Measurements from ENCODE around the gene C20orf96.

C20orf96 gene

GRCh38 chr20:310645-311044, 20.1 kb upstream of the C20orf96 start:
- TF ChIP-seq, protein P1, sequence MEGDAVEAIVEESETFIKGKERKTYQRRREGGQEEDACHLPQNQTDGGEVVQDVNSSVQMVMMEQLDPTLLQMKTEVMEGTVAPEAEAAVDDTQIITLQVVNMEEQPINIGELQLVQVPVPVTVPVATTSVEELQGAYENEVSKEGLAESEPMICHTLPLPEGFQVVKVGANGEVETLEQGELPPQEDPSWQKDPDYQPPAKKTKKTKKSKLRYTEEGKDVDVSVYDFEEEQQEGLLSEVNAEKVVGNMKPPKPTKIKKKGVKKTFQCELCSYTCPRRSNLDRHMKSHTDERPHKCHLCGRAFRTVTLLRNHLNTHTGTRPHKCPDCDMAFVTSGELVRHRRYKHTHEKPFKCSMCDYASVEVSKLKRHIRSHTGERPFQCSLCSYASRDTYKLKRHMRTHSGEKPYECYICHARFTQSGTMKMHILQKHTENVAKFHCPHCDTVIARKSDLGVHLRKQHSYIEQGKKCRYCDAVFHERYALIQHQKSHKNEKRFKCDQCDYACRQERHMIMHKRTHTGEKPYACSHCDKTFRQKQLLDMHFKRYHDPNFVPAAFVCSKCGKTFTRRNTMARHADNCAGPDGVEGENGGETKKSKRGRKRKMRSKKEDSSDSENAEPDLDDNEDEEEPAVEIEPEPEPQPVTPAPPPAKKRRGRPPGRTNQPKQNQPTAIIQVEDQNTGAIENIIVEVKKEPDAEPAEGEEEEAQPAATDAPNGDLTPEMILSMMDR (IDR thresholded peaks at IDR 0.05; ENCODE audit: insufficient read depth, missing control alignments): no peak
- FAIRE-seq (no peak), DNase-seq (ENCODE audit: insufficient read length, low spot score) (no peak)

DNA sequence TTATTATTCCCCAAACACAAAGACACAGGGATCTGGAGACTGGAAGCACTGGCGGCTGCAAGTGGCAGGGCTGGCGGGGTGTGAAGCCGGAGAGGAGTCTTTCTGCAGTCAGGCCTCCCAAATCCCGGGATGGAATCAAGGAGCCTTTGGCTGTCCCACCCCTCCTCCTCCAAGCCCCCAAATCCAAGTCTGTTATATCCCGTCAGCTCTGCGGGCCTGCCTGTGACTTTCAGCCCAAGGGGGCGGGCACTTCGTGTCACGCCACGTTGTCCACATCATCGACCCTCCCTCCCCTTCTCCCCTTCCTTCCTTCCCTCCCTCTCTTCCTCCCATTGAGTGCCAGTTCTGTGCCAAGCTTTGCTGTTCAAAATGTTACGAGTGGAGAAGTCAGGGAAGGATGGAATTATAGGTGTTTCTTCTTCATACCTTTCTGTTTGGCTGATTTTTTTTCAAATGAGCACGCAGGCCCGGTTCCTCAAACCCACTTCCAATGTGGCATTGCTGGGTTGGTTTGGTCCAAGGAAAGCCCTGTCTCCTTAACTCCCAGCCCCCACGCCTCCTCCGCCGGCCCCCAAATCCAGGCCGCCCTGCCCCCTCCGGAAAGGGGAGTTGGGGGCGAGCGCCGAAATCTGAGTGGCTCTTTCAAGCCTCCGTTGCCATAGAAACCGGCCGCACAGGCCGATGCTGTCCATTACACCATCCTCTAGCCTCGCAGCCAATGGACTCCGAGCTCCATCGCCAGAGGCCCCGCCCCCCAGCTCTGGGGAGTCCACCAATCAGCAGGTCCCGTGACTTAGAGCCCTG, 19.5 kb upstream of the C20orf96 start:
- FAIRE-seq: no peak
- TF ChIP-seq, protein P1 (IDR thresholded peaks at IDR 0.05; ENCODE audit: insufficient read depth, missing control alignments): no peak
- DNase-seq (ENCODE audit: insufficient read length, low spot score): no peak

DNA sequence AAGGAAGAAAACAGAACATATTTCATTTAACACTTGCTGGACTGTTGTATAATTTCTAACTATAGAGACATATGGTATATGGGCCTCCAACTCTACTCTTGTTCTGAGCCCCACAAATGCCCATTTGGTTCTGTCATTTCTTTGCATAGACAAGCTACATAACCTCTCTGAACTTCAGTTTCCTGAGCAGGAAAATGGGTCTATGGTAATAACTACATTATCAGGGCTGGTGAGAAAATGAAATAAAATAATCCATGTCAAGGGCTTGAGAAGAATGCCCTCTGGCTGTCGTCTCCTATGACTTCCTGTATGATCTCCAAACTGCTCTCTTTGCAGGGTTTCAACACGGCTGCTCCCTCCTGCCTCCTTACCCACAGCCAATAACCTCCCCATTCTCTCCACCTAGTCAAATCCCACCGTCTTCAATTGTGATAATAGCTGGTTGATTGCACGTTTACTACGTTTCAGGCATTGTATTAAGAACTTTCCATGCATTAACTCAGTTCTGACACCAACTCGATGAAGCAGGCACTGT, 18.8 kb upstream of the C20orf96 start:
- DNase-seq (ENCODE audit: insufficient read length, low spot score) (no peak), FAIRE-seq (no peak)
- TF ChIP-seq, protein P1 (IDR thresholded peaks at IDR 0.05; ENCODE audit: insufficient read depth, missing control alignments): no peak

DNA sequence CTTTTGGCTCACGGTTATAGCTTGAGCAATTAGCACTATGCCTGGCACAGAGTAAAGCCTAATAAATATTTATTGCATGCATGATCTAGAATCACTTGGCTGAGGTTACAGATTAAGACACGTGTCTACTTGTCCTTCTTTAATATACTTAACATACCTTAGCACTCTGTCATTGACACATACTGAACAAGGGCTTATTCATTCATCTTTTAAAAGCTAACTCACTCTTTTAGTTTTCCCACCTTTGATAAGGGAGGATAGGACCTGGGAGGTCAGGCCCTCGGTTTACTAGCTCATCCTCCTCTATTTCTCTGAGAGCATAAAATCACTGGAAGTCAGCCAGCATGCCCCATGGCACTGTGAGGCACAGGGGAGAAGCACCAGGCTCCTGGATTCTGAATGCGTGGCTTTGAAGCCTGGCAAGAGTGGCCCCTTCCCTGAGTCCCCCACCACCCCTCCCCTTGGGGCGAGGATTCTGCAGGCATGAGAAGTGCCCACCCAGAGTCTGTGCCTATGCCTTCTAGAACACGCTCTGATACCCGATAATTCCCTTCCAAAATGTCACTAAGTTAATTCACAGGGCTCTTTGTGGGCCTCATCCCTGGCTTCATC, 18.0 kb upstream of the C20orf96 start:
- FAIRE-seq (no peak), DNase-seq (ENCODE audit: insufficient read length, low spot score) (no peak)
- TF ChIP-seq, protein P1 (IDR thresholded peaks at IDR 0.05; ENCODE audit: insufficient read depth, missing control alignments): no peak

- DNase-seq (ENCODE audit: insufficient read length, low spot score) (no peak), FAIRE-seq (no peak)
- TF ChIP-seq, protein P1 (IDR thresholded peaks at IDR 0.05; ENCODE audit: insufficient read depth, missing control alignments): no peak
Measured at GRCh38 chr20:305745-306144, 15.2 kb upstream of the C20orf96 start.

DNA sequence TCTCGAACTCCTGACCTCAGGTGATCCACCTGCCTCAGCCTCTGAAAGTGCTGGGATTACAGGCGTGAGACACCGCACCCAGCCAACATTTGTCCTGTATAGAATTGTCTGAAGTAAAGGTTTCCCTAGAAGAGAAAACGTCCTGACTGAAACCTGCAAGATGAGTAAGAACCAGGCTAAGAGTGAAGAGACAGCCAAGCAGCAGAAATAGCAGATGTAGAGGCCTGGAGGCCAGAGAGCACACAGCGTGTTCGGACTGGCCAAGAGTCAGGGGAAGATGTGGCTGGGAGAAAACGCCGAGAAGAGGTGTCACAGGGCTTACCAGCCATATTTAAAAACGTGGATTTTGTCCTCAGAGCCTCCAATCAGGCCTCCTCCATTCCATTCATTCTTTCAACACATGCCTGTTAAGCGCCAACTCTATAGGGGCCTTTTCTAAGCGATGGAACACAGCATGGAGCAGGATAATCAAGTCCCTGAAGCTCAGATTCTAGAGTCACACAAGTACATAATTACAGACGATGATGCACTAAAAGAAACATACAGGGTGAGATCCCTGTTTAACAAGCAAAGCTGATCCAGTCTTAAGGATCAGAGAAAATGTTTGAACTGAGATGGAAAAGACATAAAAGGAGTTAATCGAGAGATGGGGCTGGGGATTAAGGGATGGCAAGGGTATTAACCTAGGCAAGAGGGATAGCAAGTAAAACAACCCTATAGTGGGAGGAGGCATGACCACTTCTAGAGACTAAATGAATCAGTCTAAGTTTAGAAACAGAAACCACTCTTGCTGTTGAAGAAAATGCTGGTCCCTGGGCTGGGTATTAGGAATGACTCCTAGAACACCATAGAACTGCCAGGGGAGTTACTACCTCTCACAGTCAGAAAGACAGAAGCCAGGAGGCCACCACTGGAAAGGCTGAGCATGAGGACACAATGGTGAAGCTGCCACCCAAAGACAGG, 11.6 kb upstream of the C20orf96 start:
- FAIRE-seq (no peak), DNase-seq (ENCODE audit: insufficient read length, low spot score) (no peak)
- TF ChIP-seq, protein P1 (IDR thresholded peaks at IDR 0.05; ENCODE audit: insufficient read depth, missing control alignments): no peak
